Skeletal muscle tissue (tissue), 4 donors: ENCODE data around the gene PRDM5. TPM values are rescaled to one million over a fixed set of nuclear protein-coding genes. Genes with fewer than 3 reads are reported as not detected.

ENCODE experiments used
- H3K27ac ChIP-seq: one replicate; pipeline ENCODE4 v1.7.0; 2013; ENCODE audit warnings: mild to moderate bottlenecking, low read depth, low read length, inconsistent platforms
- H3K27me3 ChIP-seq, 3 donors: one replicate each; pipeline ENCODE4 v1.7.0; 2013; ENCODE audit warnings: low read length in 3 of 3; ENCODE audit not compliant: control insufficient read depth in 3 of 3, insufficient read depth in 3 of 3
- H3K36me3 ChIP-seq, 3 donors: one replicate each; pipeline ENCODE4 v1.7.0; 2013; ENCODE audit warnings: low read length in 3 of 3; ENCODE audit not compliant: control insufficient read depth in 3 of 3, insufficient read depth in 3 of 3
- H3K4me1 ChIP-seq, 3 donors: one replicate each; pipeline ENCODE4 v1.7.0; 2013; ENCODE audit warnings: low read length in 3 of 3, mild to moderate bottlenecking in 3 of 3; ENCODE audit not compliant: control insufficient read depth in 3 of 3, insufficient read depth in 3 of 3
- H3K4me3 ChIP-seq, 3 donors: one replicate each; pipeline ENCODE4 v1.7.0; 2013; ENCODE audit warnings: low read length in 3 of 3
- H3K9ac ChIP-seq, 3 donors: one replicate each; pipeline ENCODE4 v1.7.0; 2013; ENCODE audit warnings: low read length in 3 of 3, mild to moderate bottlenecking in 3 of 3, moderate library complexity in 2 of 3, low read depth in 1 of 3
- H3K9me3 ChIP-seq, 3 donors: one replicate each; pipeline ENCODE4 v1.7.0; 2013; ENCODE audit warnings: low read length in 3 of 3; ENCODE audit not compliant: control insufficient read depth in 3 of 3
- total RNA-seq: library from RNA; depleted of rRNA; stranded (reverse); fragments of >200 nt; gene quantifications from one replicate; pipeline ENCODE4 v1.2.3, GENCODE V29; 2014
- donor health status: Osteomylitis.

PRDM5 gene
- total RNA-seq, 1 donor from 2014 or later = 61.1 TPM

GRCh38 chr4:120929847-120930246 lies 7.3 kb upstream of the PRDM5 start:
- Histone ChIP-seq H3K4me1 (no peaks in the 10 kb centered on the region), H3K9ac (no peak overlapping the region), H3K27me3 (no peaks in the 10 kb centered on the region), H3K9me3 (no peaks in the 10 kb centered on the region), H3K4me3 (no peak overlapping the region), H3K27ac (no peak overlapping the region), H3K36me3 (no peaks in the 10 kb centered on the region)

GRCh38 chr4:120927801-120928409 lies 5.4 kb upstream of the PRDM5 start:
- Histone ChIP-seq H3K4me3 (no peak overlapping the region), H3K27me3 (no peaks in the 10 kb centered on the region), H3K9ac (no peak overlapping the region)

GRCh38 chr4:120926358-120927025 lies 4.0 kb upstream of the PRDM5 start:
- peaks cover under 1 to 3% (median 2%) of the 10 kb centered on the region in 3 donors for H3K4me1 ChIP-seq
- H3K27ac ChIP-seq = no peak overlapping the region
- no peaks in the 10 kb centered on the region for H3K36me3 ChIP-seq
- H3K9me3 ChIP-seq = no peaks in the 10 kb centered on the region
- no peak overlapping the region for H3K4me3 ChIP-seq
- no peaks in the 10 kb centered on the region for H3K27me3 ChIP-seq
- H3K9ac ChIP-seq = no peak overlapping the region

More at GRCh38 chr4:120927801-120928409, 5.4 kb upstream of the PRDM5 start:
- H3K36me3 ChIP-seq = no peaks in the 10 kb centered on the region
- H3K27ac ChIP-seq = no peak overlapping the region
- H3K9me3 ChIP-seq = no peaks in the 10 kb centered on the region
- no peaks in the 10 kb centered on the region for H3K4me1 ChIP-seq

GRCh38 chr4:120924931-120925330 lies 2.4 kb upstream of the PRDM5 start:
- Histone ChIP-seq H3K9ac (no peak overlapping the region), H3K27me3 (no peaks in the 10 kb centered on the region), H3K36me3 (no peaks in the 10 kb centered on the region), H3K27ac (no peak overlapping the region), H3K4me1 (peaks cover 3 to 10% (median 5%) of the 10 kb centered on the region in 3 donors), H3K9me3 (no peaks in the 10 kb centered on the region), H3K4me3 (no peak overlapping the region)

- no peaks in the 10 kb centered on the region for H3K9me3 ChIP-seq
- peak overlapping the region; percentile 70 for H3K27ac ChIP-seq
- peak overlapping the region; percentile 76 to 87 (median 81) for H3K4me3 ChIP-seq
- peaks cover 3 to 19% (median 13%) of the 10 kb centered on the region in 3 donors for H3K4me1 ChIP-seq
- peak overlapping the region; percentile 72 to 85 (median 81) for H3K9ac ChIP-seq
- H3K36me3 ChIP-seq = no peaks in the 10 kb centered on the region
- no peaks in the 10 kb centered on the region for H3K27me3 ChIP-seq
Observed at GRCh38 chr4:120923207-120923522, 639 bp upstream of the PRDM5 start.

- H3K9me3 ChIP-seq = no peaks in the 10 kb centered on the region
- peaks cover 3 to 19% (median 13%) of the 10 kb centered on the region in 3 donors for H3K4me1 ChIP-seq
- H3K27me3 ChIP-seq = no peaks in the 10 kb centered on the region
- peak overlapping the region; percentile 81 to 87 (median 81) for H3K4me3 ChIP-seq
- H3K9ac ChIP-seq = peak overlapping the region; percentile 72 to 85 (median 81)
- H3K36me3 ChIP-seq = no peaks in the 10 kb centered on the region
- peak overlapping the region; percentile 70 for H3K27ac ChIP-seq
Observed at GRCh38 chr4:120921456-120922380, 808 bp downstream of the PRDM5 start.

GRCh38 chr4:120920666-120921065 lies 1.9 kb downstream of the PRDM5 start:
- H3K9me3 ChIP-seq = no peaks in the 10 kb centered on the region
- H3K27me3 ChIP-seq = no peaks in the 10 kb centered on the region
- H3K9ac ChIP-seq = no peak overlapping the region
- H3K4me1 ChIP-seq = peaks cover 3 to 19% (median 13%) of the 10 kb centered on the region in 3 donors
- H3K36me3 ChIP-seq = no peaks in the 10 kb centered on the region
- H3K27ac ChIP-seq = no peak overlapping the region
- no peak overlapping the region for H3K4me3 ChIP-seq

- Histone ChIP-seq H3K36me3 (no peaks in the 10 kb centered on the region), H3K9me3 (no peaks in the 10 kb centered on the region), H3K9ac (no peak overlapping the region), H3K4me3 (no peak overlapping the region), H3K27me3 (no peaks in the 10 kb centered on the region), H3K27ac (no peak overlapping the region), H3K4me1 (peaks cover 3 to 19% (median 13%) of the 10 kb centered on the region in 3 donors)
Observed at GRCh38 chr4:120919358-120919757, 3.2 kb downstream of the PRDM5 start.

- Histone ChIP-seq H3K36me3 (no peaks in the 10 kb centered on the region), H3K4me1 (peaks cover 3 to 19% (median 13%) of the 10 kb centered on the region in 3 donors), H3K9me3 (no peaks in the 10 kb centered on the region), H3K4me3 (no peak overlapping the region), H3K27me3 (no peaks in the 10 kb centered on the region), H3K9ac (peak overlapping the region in 1 of 3 donors; percentile 27), H3K27ac (no peak overlapping the region)
Observed at GRCh38 chr4:120918788-120919187, 3.7 kb downstream of the PRDM5 start.
